ENCODE measurements around the gene RINL. TPM values are rescaled to one million over a fixed set of nuclear protein-coding genes. Genes with fewer than 3 reads are reported as not detected.

The RINL gene
- total and polyA plus RNA-seq, 9 donors = 1.1 to 4.7 (median 2.6) TPM

DNA sequence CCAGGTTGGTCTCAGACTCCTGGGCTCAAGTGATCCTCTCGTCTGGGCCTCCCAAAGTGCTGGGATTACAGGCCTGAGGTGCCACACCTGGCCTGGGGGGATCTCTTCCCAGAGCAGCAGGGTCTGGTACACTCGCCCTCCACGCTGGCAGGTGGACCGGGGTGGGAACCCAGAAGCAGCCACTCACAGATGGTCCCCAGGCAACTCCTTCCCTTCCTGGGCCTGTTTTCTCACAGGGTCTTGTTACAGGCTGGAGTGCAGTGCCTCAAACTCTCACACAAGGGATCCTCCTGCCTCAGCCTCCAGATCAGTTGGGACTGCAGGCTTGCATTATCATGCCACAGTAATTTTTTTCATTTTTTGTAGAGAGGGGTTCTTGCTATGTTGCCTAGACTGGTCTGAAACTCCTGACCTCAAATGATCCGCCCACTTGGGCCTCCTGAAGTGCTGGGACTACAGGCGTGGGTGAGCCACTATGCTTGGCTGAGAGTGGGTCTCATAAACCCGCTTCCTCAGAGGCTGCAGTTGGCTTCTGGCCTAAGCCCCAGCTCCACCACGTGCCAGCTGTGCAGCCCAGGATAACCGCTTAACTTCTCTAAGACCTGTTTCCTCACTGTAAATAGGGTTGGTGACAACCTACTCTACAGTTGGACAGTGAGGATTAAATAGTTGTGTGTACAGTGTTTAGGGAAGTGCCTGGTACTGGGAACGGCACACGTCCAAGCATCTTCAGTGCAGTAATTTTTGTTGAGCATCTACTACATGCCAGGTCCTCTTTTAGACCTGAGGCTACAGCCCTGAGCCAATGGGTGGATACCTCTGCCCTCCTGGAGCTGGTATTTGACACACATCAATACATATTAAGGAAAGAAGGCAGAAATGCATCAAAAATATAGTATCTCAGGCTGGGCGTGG is 34.8 kb upstream of the RINL start:
- no peak for DNase-seq
- H3K36me3 ChIP-seq = no peaks in the 10 kb centered on the region
- WGBS, 3 donors = 64 to 66% (median 66%) methylated on average over 12 of the region's 12 CpGs
- no peak overlapping the region for H3K27ac ChIP-seq
- no peaks in the 10 kb centered on the region for H3K9me3 ChIP-seq
- TF ChIP-seq POLR2A (IDR thresholded peaks at IDR 0.05) (no peak), EP300 (IDR thresholded peaks at IDR 0.05) (no peak)
- TF ChIP-seq, protein P1, sequence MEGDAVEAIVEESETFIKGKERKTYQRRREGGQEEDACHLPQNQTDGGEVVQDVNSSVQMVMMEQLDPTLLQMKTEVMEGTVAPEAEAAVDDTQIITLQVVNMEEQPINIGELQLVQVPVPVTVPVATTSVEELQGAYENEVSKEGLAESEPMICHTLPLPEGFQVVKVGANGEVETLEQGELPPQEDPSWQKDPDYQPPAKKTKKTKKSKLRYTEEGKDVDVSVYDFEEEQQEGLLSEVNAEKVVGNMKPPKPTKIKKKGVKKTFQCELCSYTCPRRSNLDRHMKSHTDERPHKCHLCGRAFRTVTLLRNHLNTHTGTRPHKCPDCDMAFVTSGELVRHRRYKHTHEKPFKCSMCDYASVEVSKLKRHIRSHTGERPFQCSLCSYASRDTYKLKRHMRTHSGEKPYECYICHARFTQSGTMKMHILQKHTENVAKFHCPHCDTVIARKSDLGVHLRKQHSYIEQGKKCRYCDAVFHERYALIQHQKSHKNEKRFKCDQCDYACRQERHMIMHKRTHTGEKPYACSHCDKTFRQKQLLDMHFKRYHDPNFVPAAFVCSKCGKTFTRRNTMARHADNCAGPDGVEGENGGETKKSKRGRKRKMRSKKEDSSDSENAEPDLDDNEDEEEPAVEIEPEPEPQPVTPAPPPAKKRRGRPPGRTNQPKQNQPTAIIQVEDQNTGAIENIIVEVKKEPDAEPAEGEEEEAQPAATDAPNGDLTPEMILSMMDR (IDR thresholded peaks at IDR 0.05) = no peak
- no peaks in the 10 kb centered on the region for H3K4me1 ChIP-seq (ENCODE audit: insufficient read depth)
- H3K4me3 ChIP-seq = no peak overlapping the region
- intact Hi-C loops (cut with DNase I) = loop anchor here in 2 of 4 donors (10.0 kb wide), 3 partner anchors 368 to 508 kb away; partner anchors contain the start of gene FAM98C (in 1 of the 2)
- no peaks in the 10 kb centered on the region for H3K27me3 ChIP-seq

DNA sequence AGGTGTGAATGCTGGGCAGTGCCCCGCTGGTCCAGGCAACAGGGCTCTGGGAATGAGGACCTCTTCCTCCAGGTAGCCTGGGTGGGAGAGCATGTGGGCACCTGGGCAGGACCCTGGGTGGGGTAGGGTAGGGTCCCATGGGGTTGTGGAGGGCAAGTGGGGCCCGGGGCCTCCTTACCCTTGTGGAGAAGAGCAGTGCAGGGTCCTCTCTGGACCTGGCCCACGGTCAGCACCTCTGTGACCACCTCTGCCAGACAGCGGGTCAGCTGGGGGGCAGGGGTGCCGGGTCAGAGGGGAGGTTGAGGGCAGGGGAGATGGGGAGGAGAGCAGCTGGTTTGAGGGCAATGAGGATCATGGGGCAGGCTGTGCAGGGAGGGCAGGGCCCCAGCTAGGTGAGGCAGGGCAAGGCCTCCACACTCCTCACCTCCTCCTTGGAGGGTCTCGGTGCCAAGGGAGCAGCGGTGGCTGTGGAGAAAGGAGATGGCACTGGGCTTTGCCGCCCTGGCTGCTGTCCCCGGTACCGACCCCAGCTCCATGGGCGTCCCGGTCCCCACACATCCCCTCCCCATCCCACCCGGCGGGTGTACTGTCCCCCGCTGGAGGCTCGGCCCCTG is 33.4 kb upstream of the RINL start:
- H3K27me3 ChIP-seq = no peaks in the 10 kb centered on the region
- no peak overlapping the region for H3K4me3 ChIP-seq
- no peak overlapping the region for H3K27ac ChIP-seq
- DNase-seq = no peak
- no peaks in the 10 kb centered on the region for H3K4me1 ChIP-seq (ENCODE audit: insufficient read depth)
- 39 to 62% (median 44%) methylated on average over 9 to 16 of the region's 16 CpGs for WGBS, 3 donors
- TF ChIP-seq EP300 (IDR thresholded peaks at IDR 0.05) (no peak), POLR2A (IDR thresholded peaks at IDR 0.05) (no peak)
- TF ChIP-seq, protein P1 (IDR thresholded peaks at IDR 0.05) = no peak
- no peaks in the 10 kb centered on the region for H3K9me3 ChIP-seq
- H3K36me3 ChIP-seq = no peaks in the 10 kb centered on the region
- intact Hi-C loops (cut with DNase I) = loop anchor here in 2 of 4 donors (10.0 kb wide), 3 partner anchors 367 to 507 kb away; partner anchors contain the start of gene FAM98C (in 1 of the 2)

DNA sequence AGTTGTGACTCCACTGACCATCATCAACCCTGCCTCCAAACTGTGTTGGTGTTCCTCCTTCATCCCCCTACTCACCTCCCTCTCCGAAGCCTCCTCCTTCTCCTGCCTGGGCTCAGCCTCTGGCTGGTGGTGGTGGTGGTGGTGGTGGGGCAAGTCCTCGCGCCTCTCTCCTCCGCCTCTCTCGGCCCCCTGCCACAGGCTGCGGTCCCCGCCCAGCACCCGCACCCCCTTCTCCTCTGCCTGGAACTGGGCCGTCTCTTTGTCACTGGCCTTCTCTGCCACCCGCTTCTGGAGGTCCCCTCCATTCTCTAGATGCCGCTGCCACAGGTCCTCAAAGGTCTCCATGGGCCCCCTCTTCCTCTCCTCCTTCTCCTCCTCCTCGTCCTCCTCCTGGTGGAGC is 32.4 kb upstream of the RINL start:
- no peak for DNase-seq
- no peaks in the 10 kb centered on the region for H3K27me3 ChIP-seq
- H3K4me3 ChIP-seq = no peak overlapping the region
- WGBS, 3 donors = 93 to 94% (median 94%) methylated on average over 12 of the region's 12 CpGs
- H3K9me3 ChIP-seq = no peaks in the 10 kb centered on the region
- H3K4me1 ChIP-seq (ENCODE audit: insufficient read depth) = no peaks in the 10 kb centered on the region
- intact Hi-C loops (cut with DNase I) = loop anchor here in 2 of 4 donors (10.0 kb wide), 3 partner anchors 366 to 506 kb away; partner anchors contain the start of gene FAM98C (in 1 of the 2)
- TF ChIP-seq POLR2A (IDR thresholded peaks at IDR 0.05) (no peak), EP300 (IDR thresholded peaks at IDR 0.05) (no peak)
- TF ChIP-seq, protein P1 (IDR thresholded peaks at IDR 0.05) = no peak
- H3K36me3 ChIP-seq = no peaks in the 10 kb centered on the region
- no peak overlapping the region for H3K27ac ChIP-seq

DNA sequence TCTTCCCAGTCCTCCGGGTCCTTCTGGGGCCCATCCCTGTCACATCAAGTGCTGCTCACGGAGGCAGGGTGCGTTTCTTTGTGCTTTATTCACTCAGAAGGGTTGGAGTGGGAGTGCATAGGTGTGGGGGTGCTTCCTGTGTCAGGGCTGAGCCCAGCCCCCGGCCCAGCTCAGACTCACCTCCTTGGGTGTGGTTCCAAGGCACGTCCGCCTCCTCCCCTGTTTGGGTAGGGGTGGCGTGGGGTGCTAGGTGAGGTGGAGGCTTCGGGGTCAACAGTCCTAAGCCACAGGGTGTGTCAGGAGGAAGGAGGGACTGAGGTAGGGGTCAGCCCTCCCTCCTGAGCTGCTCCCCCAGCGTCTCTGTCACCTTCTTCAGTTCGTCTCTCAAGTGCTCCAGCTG is 30.8 kb upstream of the RINL start:
- H3K4me1 ChIP-seq (ENCODE audit: insufficient read depth) = no peaks in the 10 kb centered on the region
- H3K4me3 ChIP-seq = no peak overlapping the region
- H3K9me3 ChIP-seq = no peaks in the 10 kb centered on the region
- intact Hi-C loops (cut with DNase I) = no loop called here
- TF ChIP-seq POLR2A (IDR thresholded peaks at IDR 0.05) (no peak), EP300 (IDR thresholded peaks at IDR 0.05) (no peak)
- TF ChIP-seq, protein P1 (IDR thresholded peaks at IDR 0.05) = no peak
- no peak for DNase-seq
- H3K27me3 ChIP-seq = no peaks in the 10 kb centered on the region
- no peaks in the 10 kb centered on the region for H3K36me3 ChIP-seq
- 74 to 76% (median 75%) methylated on average over 10 of the region's 10 CpGs for WGBS, 3 donors
- no peak overlapping the region for H3K27ac ChIP-seq

Measured in ovary (tissue), 9 donors.